HG03097 (cell line): ENCODE measurements around the gene UCN.
"Not testable (repeated sequence)": the region's sequence is repeated elsewhere in the genome, so short reads cannot be mapped to it uniquely, and the experiment has no call there.

Experiments
- ATAC-seq: cut with Tn5 transposase; IDR thresholded peaks from one replicate; pipeline ENCODE4 v1.9.1; 2021; ENCODE audit not compliant: unreplicated experiment, low FRiP score

The UCN gene, protein sequence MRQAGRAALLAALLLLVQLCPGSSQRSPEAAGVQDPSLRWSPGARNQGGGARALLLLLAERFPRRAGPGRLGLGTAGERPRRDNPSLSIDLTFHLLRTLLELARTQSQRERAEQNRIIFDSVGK

DNA sequence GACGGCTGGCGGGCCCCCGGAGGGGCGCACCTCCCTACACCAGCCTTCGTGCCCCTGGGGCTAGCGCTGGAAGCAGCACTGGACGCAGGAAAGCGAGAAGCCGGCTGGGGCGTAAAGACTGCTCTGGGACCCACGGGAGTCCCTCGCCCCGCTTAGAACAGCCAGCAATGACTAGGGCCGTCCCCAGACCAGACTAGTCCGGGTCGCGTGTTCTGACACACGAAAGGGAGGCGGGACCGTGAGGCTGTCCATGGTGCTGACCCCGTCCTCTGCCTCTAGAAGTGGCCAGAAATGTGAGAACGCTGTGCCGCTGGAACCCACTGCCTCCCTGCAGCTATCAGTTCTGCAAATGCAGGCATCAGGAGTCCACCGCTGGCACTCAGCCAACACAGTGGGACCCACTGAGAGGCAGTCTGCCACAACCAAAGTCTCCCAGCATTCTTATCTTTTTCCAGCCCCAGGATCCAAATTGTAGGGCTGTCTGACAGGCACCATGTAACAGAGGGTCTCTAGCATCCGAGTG is at the start of gene UCN:
UCN (minus strand) TSS at position 87 of the 523 bp plus-strand sequence. CDS start 550 bp downstream, outside the sequence.
- ATAC-seq, result no peak

DNA sequence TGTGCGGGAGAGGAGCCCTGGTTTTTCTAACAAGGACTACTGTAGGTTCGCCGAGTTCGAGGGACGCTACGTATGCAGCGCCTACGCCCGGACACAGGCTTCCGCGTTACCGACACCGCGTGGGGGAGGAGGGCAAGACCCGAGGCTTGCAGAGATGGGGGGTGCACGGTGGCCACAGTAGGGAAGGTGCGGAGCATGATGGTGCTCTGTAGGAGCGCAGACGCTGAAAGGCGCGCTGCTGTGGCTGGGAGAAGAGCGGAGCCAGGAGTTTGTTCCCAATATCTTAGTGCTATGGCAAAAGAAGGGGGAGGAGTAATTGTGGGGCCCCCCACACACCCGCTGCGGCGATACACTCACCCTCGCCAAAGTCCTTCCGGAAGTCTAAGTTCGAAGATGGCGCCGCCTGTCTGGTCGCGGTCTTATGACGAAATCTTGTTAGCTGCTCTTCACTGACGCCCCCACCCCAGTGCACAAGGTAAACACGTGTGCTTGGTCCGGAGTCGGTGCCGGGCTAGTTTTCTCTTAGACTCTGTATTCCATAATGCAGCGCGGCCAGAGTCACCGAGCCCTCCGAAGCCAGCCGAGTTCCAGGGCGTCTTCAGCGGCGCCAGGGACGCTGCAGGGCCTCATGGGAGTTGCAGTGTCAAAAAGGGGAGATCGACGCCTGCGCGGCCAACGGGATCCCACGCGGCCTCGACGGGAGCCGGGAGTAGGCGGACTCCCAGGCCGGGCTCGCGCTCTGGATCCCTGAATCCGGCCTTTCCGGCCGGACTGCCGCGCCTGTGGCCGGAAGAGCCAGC is 48.3 kb upstream of the UCN start, which contains the start of gene GTF3C2:
GTF3C2 (minus strand) TSS at position 383 of the 800 bp plus-strand sequence. CDS start 13,210 bp downstream, outside the sequence.
- ATAC-seq, result peak; percentile 82

DNA sequence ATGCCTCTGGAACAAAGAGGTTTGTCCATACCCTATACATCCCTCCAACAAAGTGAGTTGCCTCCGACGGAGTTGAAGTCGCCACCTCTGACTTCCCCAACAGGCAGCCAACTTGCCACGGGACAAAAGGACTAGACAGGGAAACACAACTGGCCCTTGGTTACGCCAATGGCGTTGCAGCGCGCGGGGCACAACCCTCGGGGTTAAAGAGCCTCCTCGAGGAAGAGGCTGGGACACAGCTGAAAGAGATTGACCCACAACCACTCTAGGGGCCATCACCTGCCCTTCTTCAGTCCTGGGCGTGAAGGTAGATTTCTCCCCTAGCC is 47.8 kb upstream of the UCN start:
- peak; percentile 32 for ATAC-seq

DNA sequence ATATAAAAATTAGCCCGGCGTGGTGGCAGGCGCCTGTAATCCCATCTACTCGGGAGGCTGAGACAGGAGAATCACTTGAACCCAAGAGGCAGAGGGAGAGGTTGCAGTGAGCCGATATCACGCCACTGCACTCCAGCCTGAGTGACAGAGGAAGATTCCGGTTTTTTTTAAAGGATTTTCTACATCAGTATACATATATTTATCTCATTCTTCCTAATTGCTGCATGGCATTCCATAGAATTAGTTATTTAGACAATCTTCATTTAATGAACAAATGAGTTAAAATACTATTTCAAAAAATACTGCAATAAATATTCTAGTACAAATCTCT is 46.3 kb upstream of the UCN start:
- no peak for ATAC-seq

DNA sequence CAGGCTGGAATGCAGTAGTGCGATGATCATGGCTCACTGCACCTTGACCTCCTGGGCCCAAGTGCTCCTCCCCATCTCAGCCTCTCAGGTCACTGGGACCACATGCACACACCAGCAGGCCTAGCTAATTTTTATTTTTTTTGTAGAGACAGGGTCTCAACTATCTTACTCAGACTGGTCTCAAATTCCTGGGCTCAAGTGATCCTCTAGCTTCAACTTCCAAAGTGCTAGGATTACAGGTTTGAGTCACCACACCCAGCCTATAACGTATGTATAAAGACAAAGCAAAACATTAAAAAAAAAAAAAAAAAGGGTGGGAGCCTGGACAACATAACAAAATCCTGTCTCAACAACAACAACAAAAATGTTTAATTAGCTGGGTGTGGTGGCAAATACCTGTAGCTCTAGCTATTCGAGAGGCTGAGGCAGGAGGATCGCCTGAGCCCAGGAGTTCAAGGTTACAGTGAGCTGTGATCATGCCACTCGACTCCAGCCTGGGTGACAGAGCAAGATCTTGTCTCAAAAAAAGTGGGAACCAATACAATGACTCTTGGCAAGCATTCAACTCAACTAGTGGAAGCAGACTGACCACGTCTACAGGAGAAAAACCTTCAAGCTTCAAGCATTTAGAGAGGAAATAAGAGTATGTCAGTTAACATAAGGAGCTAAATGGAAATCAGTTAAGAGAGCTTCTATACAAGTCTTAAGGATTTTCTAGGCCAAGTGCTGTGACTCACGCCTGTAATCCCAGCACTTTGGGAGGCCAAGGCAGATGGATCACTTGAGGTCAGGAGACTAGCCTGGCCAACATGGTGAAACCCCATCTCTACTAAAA is 45.7 kb upstream of the UCN start:
- ATAC-seq, result no peak

DNA sequence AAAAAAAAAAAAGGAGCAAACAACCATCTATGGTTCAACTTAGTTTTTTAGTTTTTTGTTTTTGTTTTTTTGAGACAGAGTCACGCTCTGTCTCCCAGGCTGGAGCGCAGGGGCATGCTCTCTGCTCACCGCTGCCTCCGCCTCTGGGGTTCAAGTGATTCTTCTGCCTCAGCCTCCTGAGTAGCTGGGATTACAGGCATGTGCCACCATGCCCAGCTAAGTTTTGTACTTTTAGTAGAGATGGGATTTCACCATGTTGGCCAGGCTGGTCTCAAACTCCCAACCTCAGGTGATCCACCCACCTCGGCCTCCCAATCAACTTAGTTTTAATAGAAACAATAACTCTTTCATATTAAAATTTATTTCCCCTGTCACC is 45.1 kb upstream of the UCN start:
- ATAC-seq, result not testable (repeated sequence)

DNA sequence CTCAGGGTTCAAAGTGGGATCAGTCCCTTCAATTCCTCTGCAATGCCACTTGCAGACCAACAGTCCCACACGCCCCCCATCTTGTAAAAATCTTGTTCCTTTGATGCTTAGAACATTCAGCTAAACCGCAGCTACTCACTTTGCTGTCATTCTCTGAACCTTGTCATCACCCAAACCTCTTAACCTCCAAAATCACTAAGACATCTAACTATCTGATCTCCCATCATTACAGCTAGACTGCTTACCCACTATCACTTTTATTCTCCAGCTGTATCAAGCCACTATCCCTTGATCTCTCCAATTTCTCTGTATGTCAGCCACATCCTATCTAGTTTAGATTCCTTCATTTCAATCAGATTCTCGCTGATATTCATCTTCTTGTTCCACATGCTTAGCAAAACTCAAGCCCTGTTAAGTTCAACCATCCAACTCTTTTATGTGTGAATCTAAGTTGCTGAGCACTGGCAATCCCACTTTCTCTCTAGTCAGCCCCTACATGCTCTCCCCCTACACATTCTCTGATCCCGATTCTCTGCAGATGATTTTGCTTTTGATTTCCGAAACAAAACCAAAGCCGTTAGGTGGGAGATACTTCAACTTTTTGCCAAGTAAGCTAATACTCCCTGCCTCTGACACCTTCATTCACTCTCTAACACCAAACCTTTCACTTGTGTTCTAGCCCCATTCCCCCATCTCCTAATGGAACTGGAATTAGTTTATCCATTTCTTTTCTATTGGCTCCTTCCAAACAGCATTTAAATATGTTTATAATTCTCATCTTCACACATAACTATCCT is 43.8 kb upstream of the UCN start:
- ATAC-seq, result no peak

DNA sequence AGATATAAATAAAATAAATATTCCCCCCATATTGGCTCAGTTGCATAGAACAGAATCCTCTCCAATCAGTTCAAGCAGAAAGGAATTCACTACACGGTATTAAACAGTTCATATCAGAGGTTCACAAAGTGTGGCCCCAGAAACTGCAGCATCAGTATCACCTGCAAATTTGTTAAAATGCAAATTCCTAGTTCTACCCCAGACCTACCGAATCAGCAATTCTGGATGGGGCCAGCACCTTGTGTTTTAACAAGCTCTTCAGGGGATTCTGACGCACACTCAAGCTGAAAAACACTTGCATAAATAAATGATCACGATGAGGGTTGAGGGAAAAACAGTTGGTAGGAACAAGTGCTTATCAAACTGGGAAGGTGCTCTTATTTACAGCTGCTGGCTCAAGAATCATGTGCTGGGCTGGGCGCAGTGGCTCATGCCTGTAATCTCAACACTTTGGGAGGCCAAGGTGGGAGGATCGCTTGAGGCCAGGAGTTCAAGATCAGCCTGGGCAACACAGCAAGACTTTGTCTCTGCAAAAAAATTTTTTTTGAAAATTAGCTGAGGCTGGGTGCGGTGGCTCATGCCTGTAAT is 42.0 kb upstream of the UCN start:
- no peak for ATAC-seq

DNA sequence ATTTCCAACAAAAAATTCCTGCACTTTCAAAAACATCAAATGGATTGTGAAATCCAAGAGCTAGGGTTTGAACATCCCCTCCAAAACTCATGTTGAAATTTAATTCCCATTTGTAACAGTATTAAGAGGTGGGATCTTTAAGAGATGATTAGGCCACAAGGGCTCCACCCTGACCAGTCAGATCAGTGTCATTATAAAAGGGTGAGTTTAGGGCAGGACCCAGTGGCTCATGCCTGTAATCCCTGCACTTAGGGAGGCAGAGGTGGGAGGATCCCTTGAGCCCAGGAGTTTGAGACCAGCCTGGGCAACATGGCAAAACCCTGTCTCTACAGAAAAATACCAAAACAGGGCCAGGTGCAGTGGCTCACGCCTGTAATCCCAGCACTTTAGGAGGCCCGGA is 39.4 kb upstream of the UCN start:
- no peak for ATAC-seq

DNA sequence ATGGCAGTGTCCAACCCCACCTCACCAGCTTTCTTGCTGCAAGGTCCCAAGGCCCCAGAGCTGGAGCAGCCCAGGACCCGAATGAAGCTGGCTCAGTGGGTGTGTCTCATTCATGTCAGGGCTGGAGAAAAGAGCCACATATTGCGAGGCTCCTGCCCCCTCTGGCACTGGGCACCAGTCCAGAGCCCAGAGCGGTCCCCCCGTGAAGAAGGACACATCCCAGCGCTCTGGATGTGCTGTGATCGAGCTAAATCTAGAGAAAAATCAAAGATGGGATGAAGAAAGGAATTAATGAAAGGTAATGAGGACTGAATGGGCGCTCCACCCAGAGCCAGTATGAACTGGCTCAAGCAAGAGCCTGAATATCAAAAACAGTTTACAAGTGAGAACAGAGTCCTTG is 27.9 kb upstream of the UCN start:
- no peak for ATAC-seq

DNA sequence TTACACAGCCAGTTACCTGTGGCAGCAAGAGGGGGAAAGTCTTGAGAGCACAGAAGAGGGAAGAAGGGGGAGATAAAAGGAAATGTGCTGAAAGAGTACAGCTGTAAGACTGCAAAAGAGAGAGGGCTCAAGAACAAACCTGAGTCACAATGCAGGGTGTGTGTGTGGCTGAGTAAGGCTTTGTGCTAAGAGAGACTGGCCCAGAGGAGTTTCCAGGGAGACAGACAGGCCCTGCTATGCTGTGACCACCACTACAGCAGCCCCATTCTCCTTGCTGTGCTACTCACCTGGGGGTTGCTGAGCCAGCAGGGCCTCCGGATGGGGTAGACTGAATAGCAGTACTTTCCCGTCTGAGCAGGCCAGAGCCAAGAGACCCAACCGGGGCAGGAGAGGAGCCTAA is 27.1 kb upstream of the UCN start:
- ATAC-seq, result no peak

DNA sequence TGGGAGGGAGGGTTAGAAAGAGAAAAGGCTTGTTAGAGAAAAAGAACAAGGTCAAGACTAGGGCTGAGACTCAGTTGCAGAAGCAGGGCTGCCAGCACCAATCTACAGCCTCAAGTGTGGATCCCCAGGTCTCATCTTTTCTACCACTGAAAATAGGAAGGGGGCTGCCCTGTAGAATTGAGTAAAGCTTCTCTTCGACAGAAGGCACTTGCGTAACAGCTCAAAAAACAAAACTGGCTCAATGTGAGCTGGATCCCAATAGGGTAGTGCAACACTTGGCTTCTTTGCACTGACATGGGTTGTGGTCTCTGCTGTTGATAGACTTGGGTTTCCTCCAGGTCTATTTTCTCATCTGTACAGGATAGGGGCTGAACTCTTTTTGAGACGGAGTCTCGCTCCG is 16.5 kb upstream of the UCN start:
- ATAC-seq, result no peak

DNA sequence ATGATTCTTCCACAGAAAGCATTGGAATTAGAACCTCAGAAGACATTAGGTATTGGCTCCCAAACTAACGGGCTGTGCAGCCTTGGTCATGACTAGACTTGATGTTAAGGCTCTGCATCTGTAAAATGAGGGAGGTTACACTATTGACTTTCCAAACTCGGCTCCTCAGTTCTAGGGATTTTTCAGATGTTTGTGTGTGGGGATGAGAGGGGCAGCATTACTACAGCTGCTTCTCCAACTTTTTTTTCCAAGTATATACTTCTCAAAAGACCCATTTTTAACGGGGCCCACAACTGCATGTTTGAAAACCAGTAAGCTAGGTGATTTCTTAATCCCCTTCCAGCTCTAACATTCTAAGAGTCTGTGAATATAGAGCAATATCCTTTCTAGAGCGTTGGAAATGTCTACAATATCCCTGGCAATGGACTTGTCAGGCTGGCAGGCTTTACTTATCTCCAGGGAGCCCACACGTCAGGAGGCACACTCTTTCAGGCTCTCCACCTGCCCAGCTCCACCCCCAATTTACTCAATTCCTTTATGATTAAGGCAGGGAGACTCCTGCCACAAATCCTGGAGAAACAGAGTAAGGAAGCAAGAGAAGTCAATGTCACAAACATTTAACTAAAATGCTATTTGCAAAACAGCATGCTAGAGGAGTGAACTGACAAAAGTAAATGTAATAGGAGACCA is 15.5 kb upstream of the UCN start:
- no peak for ATAC-seq

DNA sequence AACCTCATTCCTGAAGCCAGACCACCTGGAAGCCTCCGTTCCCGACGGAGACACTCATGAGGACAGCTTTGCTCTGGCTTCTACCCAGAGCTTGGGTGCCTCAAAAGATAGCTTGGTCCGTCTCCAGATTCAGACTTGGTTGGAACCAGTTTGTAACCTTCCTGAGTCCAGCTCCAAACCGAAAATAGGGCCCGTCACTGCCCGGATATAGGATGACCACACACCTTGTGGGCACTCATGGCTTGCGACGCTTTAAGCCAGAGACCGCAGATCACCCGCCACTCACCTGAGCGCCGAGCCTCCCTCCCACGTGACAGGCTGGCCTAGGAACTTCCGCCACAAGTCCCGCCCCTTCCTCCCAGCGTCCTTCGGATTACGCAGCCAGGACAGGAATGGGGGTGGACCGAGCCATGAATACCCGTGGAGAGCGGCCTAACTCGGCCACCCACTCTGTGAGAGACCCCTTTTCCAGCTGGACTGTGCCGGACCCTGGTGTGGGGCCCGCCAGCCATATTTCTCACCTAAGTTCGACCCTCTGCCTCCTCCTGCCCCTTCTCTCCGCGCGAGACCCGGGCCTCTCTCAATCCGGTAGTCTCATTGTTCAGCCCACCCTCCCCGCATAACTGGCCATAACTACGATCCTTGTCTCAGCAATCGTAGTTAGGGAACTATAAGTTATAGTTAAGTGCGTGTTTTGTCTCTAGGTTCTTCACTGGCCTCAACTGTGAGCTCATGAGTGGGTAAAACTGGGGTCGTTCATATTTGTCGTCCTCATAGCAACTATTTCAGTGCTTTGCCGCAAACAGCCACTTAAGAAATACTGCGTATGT is 14.7 kb upstream of the UCN start, which contains the start of gene MPV17:
MPV17 (minus strand) TSS at position 332 of the 830 bp plus-strand sequence. CDS start 580 bp downstream, outside the sequence.
- peak; percentile 83 for ATAC-seq

DNA sequence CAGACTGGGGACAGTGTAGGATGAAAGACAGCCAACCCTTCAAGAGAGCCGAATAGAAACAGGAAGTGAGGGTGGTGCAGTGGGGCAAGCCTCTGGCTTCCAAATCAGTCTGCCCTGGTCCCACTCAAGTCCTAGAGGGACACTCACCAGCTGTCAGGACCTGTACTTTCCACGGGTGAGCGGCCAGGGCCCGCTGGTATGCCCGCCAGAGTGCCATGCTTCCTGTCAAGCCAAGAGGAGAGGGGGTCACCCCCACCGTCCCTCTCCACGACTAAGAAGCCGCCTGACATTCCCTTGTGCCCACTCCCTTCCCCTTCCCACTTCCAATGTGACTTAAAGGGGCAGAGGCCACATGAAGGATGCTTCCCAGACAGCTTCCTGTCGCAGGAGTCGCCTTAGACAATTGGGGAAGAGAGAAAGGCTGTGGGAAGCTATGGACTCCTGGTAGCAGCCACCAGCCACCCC is 14.1 kb upstream of the UCN start:
- ATAC-seq, result no peak

DNA sequence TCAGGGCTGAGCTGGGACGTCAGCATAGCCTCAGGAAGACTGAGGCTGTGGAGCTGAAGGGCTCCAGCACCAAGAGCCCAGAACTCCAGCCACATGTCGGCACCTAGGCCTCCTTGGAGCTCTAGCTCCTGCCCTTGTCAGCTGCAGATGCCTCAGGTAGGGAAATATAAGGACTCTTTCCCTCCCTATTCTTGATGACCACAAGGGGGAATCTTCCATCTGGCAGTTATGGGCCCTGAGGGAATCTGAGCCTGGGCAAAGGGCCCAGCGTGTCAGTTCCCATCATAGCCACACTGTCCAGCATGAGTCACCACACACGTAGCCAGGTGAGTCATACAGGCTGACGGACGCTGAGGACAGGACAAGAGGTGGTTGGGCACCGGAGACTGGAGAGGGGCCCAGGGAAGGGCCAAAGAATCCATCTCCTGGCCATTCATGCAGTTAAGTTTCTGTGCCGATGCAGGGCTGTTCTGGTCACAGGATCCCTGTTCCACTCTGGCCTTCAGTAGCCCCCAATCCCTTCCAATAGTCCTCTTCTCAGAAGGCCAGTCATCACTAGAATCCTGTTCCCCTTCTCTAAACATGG is 12.8 kb upstream of the UCN start:
- ATAC-seq, result no peak

DNA sequence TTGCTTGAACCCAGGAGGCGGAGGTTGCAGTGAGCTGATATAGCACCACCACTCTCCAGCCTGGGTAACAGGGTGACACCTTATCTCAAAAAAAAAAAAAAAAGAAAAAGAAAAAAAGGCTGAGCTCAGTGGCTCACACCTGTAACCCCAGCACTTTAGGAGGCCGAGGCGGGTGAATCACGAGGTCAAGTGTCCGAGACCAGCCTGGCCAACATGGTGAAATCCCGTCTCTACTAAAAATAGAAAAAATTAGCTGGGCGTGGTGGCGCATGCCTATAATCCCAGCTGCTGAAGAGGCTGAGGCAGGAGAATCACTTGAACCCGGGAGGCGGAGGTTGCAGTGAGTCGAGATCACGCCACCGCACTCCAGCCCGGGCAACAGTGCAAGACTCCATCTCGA is 11.6 kb upstream of the UCN start:
- ATAC-seq, result not testable (repeated sequence)
